Adipose tissue (tissue), 3 donors: ENCODE measurements around the gene SPRED2. TPM values are rescaled to one million over a fixed set of nuclear protein-coding genes. Genes with fewer than 3 reads are reported as not detected.
"Not testable (repeated sequence)": the region's sequence is repeated elsewhere in the genome, so short reads cannot be mapped to it uniquely, and the experiment has no call there.

Source experiments
- H3K27ac ChIP-seq: one replicate; pipeline ENCODE4 v1.5.1; 2013; ENCODE audit warnings: low read depth, low read length
- WGBS, 3 donors: extraction: QIAGEN DNeasy Blood & Tissue Kit; methylation state at CpG; one replicate each; pipeline ENCODE4 v1.1.7; 2013; 5-methylcytosine and 5-hydroxymethylcytosine counted together
- polyA plus RNA-seq, 3 donors: library from polyadenylated mRNA; stranded (reverse); fragments of 200-250 nt; gene quantifications; one replicate each; pipeline ENCODE4 v1.2.3, GENCODE V29; 2013
- donor health status: healthy with polysubstance abuse.
- donor health status: Bipolar disorder and iron deficiency.
- donor health status: healthy.

The SPRED2 gene
- polyA plus RNA-seq, 3 donors: 8.0 to 21.1 (median 20.8) TPM

DNA sequence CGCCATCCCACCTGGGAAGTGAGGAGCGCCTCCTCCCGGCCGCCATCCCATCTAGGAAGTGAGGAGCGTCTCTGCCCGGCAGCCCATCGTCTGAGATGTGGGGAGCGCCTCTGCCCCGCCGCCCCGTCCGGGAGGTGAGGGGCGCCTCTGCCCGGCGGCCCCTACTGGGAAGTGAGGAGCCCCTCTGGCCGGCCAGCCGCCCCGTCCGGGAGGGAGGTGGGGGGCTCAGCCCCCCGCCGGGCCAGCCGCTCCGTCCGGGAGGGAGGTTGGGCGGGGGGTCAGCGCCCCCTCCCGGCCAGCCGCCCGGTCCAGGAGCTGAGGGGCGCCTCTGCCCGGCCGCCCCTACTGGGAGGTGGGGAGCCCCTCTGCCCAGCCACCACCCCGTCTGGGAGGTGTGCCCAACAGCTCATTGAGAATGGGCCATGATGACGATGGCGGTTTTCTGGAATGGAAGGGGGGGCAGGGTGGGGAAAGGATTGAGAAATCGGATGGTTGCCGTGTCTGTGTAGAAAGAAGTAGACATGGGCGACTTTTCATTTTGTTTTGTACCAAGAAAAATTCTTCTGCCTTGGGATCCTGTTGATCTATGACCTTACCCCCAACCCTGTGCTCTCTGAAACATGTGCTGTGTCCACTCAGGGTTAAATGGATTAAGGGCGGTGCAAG lies 93.4 kb downstream of the SPRED2 start:
- not testable (repeated sequence) for H3K27ac ChIP-seq
- 97 to 99% (median 97%) methylated on average over 21 to 34 of the region's 39 CpGs for WGBS, 3 donors

DNA sequence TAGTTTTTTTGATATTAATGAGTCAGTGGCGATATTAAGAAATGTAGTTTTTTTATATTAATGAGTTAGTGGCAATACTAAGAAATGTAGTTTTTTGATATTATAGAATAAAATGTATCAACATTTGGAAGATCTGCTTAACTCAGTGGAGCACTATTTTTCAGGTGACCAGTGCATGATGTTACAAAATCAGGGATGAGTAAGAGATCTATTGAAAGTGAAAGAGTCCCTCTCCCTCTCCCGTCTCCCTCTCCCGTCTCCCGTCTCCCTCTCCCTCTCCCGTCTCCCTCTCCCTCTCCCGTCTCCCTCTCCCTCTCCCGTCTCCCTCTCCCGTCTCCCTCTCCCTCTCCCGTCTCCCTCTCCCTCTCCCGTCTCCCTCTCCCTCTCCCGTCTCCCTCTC lies 94.5 kb downstream of the SPRED2 start:
- 94 to 99% (median 95%) methylated on average over 3 to 5 of the region's 11 CpGs for WGBS, 3 donors
- H3K27ac ChIP-seq: not testable (repeated sequence)

GRCh38 chr2:65334714-65335113 lies 97.7 kb downstream of the SPRED2 start:
- 92 to 100% (median 96%) methylated on average over 4 of the region's 4 CpGs for WGBS, 3 donors
- no peak overlapping the region for H3K27ac ChIP-seq

DNA sequence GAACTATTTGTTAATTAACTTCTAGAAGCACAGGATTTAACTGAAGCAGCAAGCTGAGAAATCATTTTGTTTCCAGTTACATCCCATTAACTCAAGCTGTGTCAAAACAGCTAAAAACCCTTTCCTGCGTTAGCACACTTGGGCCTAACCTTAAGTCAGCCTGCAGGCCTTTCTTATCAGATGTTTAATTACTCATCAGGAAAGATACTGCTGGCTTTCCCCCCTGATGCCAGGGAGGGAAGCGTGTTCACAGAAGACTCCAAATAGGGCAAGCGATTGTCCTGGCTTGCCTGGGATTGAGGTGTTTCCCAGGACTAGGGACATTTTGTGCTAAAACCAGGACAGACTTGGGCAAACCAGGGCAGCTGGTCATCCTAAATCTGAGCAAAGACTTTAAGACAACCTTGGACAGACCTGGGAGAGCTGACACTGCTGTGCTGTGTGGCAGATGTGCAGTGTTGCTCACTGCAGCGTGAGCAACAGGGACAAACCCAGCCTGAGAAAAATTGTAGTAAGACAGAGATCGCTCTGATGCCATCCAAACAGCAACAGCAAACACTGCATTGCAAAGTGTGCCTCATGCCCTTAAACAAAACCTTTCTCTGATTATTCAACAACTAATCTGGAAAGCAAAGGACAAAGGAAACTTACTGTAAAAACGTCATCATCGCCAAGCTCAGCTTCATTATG lies 100.9 kb downstream of the SPRED2 start:
- no peak overlapping the region for H3K27ac ChIP-seq
- WGBS, 3 donors: 91 to 92% (median 92%) methylated on average over 7 of the region's 7 CpGs

GRCh38 chr2:65329525-65329924 lies 102.9 kb downstream of the SPRED2 start:
- H3K27ac ChIP-seq: no peak overlapping the region
- WGBS, 3 donors: 64 to 71% (median 67%) methylated on average over 5 of the region's 5 CpGs

DNA sequence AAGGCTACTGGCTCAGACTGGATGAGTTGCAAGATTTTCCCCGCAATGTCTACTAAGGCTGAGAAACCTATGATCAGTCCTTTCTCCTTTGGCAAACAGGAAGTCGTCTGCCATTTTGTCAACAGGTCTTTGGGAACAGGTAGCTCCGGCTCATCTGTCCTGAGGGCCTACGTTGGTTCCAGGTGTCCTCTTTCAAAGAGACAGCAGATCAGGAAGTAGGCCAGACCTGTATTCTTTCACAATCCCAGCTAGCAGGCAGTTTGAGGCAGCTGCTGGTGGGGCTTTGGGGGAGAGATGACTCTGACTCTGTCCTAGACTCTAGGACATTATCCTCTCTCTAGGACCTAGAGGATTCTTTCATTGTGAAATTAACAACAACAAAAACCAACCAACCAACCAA lies 106.1 kb downstream of the SPRED2 start:
- no peak overlapping the region for H3K27ac ChIP-seq
- 91 to 96% (median 92%) methylated on average over 4 of the region's 4 CpGs for WGBS, 3 donors

- H3K27ac ChIP-seq: no peak overlapping the region
- 90 to 92% (median 92%) methylated on average over 2 of the region's 2 CpGs for WGBS, 3 donors
Observed at GRCh38 chr2:65325066-65325465, 107.3 kb downstream of the SPRED2 start.

DNA sequence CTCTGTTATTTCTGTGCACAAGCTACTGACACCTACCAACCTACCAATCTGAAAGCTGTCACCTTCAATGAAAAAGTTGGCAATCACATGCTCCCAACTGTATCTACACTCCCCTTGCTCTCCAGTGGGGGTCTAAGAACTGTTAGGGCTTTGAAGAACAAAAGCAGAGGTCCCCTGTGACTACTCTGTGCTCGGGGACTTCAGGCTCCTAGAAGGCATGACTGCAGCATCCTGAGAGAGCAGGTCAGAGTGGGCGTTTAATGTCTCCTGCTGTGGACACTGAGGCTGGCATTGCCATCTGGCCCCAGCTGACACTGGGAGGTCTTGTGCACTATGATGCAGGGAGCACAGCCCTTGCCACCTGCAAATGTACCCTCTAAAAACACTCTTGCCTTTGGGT lies 111.5 kb downstream of the SPRED2 start:
- no peak overlapping the region for H3K27ac ChIP-seq
- WGBS, 3 donors: 93 to 97% (median 93%) methylated on average over 2 of the region's 2 CpGs

DNA sequence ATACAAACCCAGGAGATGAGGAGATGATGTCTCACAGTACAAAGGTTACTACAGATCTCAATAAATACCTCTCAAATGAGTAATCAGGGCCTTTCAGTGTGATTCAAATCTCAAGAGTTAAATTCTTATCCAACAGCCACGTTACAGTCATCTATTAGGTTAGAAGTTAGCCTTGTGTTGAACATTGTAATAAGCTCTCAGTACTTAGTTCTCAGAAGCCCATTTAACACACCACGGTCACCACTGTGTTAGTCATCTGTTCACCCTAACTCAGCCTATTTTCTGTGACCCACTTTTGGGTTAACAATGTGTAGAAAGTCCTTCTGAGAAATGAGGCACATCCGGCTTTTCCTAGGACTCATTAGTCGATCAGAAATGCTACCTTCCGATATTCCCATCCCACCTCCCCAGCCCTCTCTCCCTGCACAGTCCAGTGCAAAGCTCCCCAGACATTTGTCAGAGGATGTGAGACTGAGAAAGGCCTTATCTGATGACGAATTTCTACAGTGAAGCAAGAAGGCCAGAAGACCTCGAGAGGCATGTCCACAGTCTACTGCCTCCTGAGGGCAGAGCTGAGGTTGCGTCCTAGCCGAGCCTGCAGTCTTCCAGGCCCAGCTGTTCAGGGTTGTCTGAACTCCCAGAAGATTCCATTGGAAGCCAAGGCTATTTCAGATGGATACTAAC lies 112.2 kb downstream of the SPRED2 start:
- no peak overlapping the region for H3K27ac ChIP-seq
- WGBS, 3 donors: 62 to 73% (median 71%) methylated on average over 9 of the region's 9 CpGs

GRCh38 chr2:65319674-65320041 lies 112.7 kb downstream of the SPRED2 start:
- peak overlapping the region; percentile 46 for H3K27ac ChIP-seq
- 94 to 100% (median 100%) methylated on average over 1 of the region's 1 CpG for WGBS, 3 donors

GRCh38 chr2:65319072-65319673 lies 113.2 kb downstream of the SPRED2 start:
- peak overlapping the region; percentile 46 for H3K27ac ChIP-seq
- WGBS, 3 donors: 75 to 98% (median 97%) methylated on average over 5 of the region's 5 CpGs

- 97 to 98% (median 97%) methylated on average over 7 of the region's 7 CpGs for WGBS, 3 donors
- H3K27ac ChIP-seq: no peak overlapping the region
Observed at GRCh38 chr2:65317841-65318240, 114.6 kb downstream of the SPRED2 start.

DNA sequence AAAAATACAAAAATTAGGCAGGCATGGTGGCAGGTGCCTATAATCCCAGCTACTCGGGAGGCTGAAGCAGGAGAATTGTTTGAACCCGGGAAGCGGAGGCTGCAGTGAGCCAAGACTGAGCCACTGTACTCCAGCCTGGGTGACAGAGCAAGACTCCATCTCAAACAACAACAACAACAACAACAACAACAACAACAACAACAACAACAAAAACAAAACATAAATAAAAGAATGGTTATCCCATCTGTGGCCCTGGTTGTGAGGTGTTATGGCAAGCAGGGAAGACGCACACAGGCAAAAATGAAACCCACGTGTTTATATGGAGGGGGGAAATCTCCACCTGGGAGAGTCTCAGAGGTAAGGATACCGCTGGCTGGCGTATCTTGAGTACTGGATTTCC lies 115.0 kb downstream of the SPRED2 start:
- WGBS, 3 donors: 91 to 98% (median 96%) methylated on average over 7 of the region's 7 CpGs
- H3K27ac ChIP-seq: not testable (repeated sequence)

DNA sequence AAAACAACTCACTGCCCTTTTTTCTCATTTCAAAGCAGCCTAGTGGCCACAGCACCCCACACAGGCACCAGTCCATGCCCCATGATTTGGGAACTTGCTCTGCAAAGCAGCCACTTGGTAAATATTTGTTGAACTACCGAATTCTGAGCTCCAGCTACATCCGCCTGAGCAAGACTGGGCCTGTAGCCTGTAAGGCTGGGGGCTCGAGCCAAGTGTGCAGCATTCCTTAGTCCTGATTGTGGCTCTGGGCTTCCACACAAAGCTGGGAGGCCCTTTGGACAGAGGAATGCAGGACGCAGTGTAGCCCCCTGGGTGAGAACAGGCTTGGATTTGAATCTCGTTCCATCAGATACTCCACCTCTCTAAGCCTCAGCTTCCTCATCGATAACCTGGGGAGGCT lies 116.3 kb downstream of the SPRED2 start:
- WGBS, 3 donors: 57 to 59% (median 57%) methylated on average over 6 of the region's 6 CpGs

DNA sequence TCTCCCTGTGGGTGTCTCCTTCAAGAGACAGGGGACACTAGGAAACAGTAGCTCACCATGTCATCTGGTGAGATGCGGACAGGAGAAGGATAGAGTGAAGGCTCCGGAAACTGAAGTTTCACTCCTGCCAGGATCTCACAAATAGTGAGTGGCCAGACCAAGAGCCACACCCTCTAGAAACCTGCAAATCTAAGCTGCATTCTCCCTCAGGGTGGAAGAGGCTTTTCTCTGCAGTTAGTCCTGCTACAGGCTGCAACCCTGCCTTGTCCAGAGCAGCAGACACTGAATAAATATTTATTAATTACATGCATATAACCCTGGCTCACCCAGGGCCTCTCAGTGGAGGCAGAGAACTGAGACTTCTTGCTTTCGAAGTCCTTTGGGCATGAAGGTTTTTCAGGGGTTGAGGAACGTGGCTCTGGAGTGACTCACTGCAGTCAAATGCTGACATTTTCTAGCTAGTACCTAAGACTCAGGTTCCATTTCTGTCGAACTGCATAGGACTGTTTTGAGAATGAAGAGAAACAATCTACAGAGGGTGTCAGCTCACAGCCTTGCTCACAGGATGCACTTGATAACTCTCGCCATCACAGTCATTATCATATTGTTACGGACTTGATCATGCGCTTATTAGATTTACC lies 117.5 kb downstream of the SPRED2 start:
- 87 to 90% (median 89%) methylated on average over 8 of the region's 8 CpGs for WGBS, 3 donors
- H3K27ac ChIP-seq: no peak overlapping the region

More for the DNA sequence above, 116.3 kb downstream of the SPRED2 start:
- H3K27ac ChIP-seq: no peak overlapping the region

DNA sequence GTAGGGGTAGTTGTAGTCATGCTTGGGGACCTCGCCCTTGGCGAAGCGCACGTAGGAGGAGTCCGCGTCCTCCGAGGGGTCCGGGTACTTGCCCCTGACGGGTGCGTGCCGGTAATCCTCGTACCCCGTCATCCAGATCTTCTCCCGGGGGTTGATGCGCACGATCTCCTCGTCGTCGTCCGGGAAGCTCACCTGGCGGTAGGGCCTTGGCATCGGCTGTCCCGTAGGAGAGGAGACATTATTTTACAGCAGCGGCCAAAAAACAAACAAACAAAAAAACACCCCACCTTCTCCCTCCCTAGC lies 118.5 kb downstream of the SPRED2 start:
- WGBS, 3 donors: 97 to 99% (median 98%) methylated on average over 24 of the region's 24 CpGs
- H3K27ac ChIP-seq: no peak overlapping the region

DNA sequence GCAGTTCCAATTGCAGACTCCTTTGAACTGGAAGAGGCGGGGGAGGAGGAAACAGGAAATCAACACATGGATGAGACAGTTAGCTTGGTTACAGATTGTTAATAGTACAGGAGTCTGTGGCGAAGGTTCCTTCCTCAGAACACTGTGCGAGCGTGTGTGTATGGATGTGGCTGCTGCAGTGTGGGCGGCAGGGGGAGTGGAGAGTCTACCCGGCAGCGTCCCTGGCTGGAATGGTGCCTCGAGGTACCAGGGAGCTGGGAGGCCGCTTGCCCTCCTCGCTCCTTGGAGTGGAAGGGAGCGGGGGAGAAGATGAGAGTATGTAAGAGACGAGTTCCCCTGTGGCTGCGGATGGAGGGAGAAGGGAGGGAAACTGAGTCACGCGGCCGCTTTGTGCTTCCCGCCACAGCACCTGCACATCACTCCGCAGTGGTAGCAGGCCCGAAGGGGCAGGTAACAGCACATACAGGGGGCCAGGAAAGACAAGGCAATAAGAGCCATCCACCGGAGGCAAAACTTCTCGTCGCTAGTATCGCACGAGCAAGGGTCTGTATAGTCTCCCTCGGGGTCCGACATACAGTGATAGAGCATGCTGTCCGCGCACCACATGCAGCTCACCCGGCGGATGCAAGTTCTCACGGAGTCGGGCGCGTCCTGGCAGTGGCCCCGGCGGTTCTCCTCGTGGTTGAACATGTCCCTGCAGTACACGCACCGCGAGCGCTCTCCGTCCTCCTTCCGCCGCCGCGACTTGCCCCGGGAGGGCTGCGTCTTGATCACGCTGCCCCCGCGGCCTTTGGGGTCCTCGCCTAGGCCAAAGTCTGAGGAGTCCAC lies 119.1 kb downstream of the SPRED2 start:
- 91 to 94% (median 91%) methylated on average over 49 to 52 of the region's 52 CpGs for WGBS, 3 donors
- H3K27ac ChIP-seq: no peak overlapping the region

- peak overlapping the region; percentile 10 for H3K27ac ChIP-seq
- WGBS, 3 donors: 83 to 95% (median 93%) methylated on average over 7 of the region's 7 CpGs
Observed at GRCh38 chr2:65311596-65311995, 120.8 kb downstream of the SPRED2 start.
